Loucy (cell line): ENCODE results near the gene SMOC2.

Source experiments
- H2AFZ ChIP-seq: fragments of 200-600 bp; sonication (generic); 2 replicates; pipeline ENCODE4 v1.6.0; 2016; ENCODE audit warnings: antibody characterized with exemption, mild to moderate bottlenecking, low read length, moderate library complexity
- H3F3A ChIP-seq: fragments of 200-600 bp; 2 replicates; pipeline ENCODE4 v1.6.0; 2016; ENCODE audit warnings: antibody characterized with exemption, low read depth, mild to moderate bottlenecking
- H3K27me3 ChIP-seq: fragments of 200-600 bp; sonication (generic); 2 replicates; pipeline ENCODE4 v1.6.1; 2014; ENCODE audit warnings: low read length, mild to moderate bottlenecking; ENCODE audit not compliant: insufficient read depth, poor library complexity, severe bottlenecking
- H3K36me3 ChIP-seq: fragments of 200-600 bp; sonication (generic); 2 replicates; pipeline ENCODE4 v1.6.1; 2016; ENCODE audit warnings: low read length; ENCODE audit not compliant: insufficient read depth
- H3K4me1 ChIP-seq: fragments of 200-600 bp; sonication (generic); 2 replicates; pipeline ENCODE4 v1.5.1; 2014; ENCODE audit warnings: low read length, mild to moderate bottlenecking; ENCODE audit not compliant: insufficient read depth, poor library complexity, severe bottlenecking
- H3K4me2 ChIP-seq: fragments of 200-600 bp; sonication (generic); 2 replicates; pipeline ENCODE4 v1.6.0; 2014; ENCODE audit warnings: antibody characterized with exemption, low read length, low read depth, mild to moderate bottlenecking; ENCODE audit not compliant: poor library complexity, severe bottlenecking
- H3K4me3 ChIP-seq: fragments of 200-600 bp; sonication (generic); 2 replicates; pipeline ENCODE4 v1.5.1; 2014; ENCODE audit warnings: low read length, mild to moderate bottlenecking, mixed read lengths; ENCODE audit not compliant: poor library complexity, severe bottlenecking
- H3K79me2 ChIP-seq: fragments of 200-600 bp; sonication (generic); 2 replicates; pipeline ENCODE4 v1.6.1; 2014; ENCODE audit warnings: low read length; ENCODE audit not compliant: insufficient read depth
- H3K9ac ChIP-seq: fragments of 200-600 bp; sonication (generic); 2 replicates; pipeline ENCODE4 v1.6.0; 2014; ENCODE audit warnings: mild to moderate bottlenecking, low read depth, low read length, moderate library complexity; ENCODE audit not compliant: poor library complexity, severe bottlenecking
- H3K9me2 ChIP-seq: fragments of 200-600 bp; sonication (generic); replicated peaks from 2 replicates; pipeline ENCODE4 v1.6.1; 2016; ENCODE audit warnings: low read depth, low read length, mixed read lengths
- H3K9me3 ChIP-seq: fragments of 200-600 bp; sonication (generic); 2 replicates; pipeline ENCODE4 v1.6.1; 2014; ENCODE audit warnings: mild to moderate bottlenecking, antibody characterized with exemption, low read length, low read depth; ENCODE audit not compliant: insufficient read depth
- H4K20me1 ChIP-seq: fragments of 200-600 bp; sonication (generic); 2 replicates; pipeline ENCODE4 v1.6.0; 2014; ENCODE audit warnings: antibody characterized with exemption, low read length, mild to moderate bottlenecking; ENCODE audit not compliant: insufficient read depth, poor library complexity, severe bottlenecking
- CTCF ChIP-seq: fragments of 200-600 bp; sonication (generic); conservative IDR thresholded peaks from 2 replicates; pipeline ENCODE4 v1.5.1; 2014; ENCODE audit warnings: mild to moderate bottlenecking, antibody characterized with exemption, low read length
- EZH2phosphoT487 ChIP-seq: fragments of 200-600 bp; IDR thresholded peaks from 2 replicates; pipeline ENCODE4 v1.6.1; 2018; ENCODE audit warnings: antibody characterized with exemption, mild to moderate bottlenecking, moderate library complexity, borderline replicate concordance

SMOC2 gene

DNA sequence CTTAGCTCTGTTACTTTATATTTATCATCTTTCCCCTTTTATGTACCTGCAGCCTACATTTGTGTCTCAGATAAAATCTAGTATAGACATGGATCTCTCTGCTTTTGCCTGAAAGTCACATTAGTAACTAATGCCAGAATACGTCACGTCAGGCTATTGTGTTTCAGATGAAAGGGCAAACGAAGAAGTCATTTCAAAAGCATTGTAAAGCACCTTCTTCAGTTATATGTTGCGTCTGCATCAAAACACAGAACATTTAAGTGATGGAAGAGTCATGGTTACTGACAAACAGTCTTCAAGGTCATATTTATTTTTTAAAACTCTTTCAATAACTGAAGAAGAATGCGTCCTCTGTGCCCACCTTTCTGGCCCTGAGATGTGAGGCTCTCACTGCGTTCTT, 119.1 kb downstream of the SMOC2 start:
- Histone ChIP-seq H3K79me2 (no peaks in the 10 kb centered on the region), H2AFZ (no peak overlapping the region), H3K4me2 (no peak overlapping the region), H3K4me3 (no peak overlapping the region), H3K4me1 (no peaks in the 10 kb centered on the region), H3K9ac (no peak overlapping the region), H3K27me3 (no peaks in the 10 kb centered on the region), H3K9me3 (peaks cover 6% of the 10 kb centered on the region; the same call in 1 of the 2 replicates), H3K9me2 (no peaks in the 10 kb centered on the region), H3K36me3 (no peaks in the 10 kb centered on the region), H4K20me1 (no peaks in the 10 kb centered on the region), H3F3A (no peaks in the 10 kb centered on the region)
- TF ChIP-seq CTCF (no peak), EZH2phosphoT487 (no peak)

DNA sequence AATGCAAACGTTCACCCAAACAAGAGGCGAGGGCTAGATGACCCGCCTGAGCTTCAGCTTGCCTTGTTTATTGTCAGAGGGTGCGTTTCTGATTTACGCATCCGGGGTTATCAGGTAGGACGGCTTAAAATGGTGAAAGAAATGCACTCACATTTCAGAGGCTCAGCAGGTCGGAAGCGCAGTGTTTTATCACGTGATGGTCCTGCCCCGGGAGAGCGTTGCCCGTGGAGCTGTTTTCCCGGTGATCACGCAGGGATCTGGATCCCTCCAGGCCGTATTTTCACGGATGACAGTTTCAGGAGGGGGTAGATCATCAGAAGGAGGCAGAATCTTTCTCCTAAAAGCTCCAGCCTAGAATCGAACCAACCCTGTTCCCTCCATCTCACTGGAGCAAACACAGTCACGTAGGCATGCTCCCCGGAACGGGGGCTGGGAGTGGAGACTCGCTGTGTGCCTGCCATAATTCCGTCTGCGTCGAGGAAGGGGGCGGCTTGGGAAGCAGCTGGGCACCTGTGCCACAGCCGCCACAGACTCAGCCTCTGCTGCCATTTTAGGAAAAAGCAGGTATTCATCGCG, 121.7 kb downstream of the SMOC2 start:
- H3K27me3 ChIP-seq: no peaks in the 10 kb centered on the region

DNA sequence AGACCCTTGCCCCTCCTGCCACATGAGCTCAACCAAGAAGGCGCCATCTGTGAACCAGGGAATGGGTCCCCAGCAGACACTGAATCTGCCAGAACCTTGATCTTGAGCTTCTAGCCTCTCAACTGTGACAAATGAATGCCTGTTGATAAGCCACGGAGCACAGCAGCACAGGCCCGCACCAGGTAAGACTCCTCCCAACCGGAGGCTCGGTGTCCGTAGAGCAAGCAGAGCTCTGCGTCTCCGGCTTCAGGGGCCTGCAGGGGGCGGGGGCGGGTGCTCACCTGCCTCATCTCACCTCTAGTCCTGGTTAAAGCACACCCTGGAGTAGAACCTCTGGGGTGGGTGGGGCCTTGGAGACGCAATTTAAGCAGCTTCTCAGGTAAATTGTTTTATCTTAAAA, 122.7 kb downstream of the SMOC2 start:
- peaks cover 7% of the 10 kb centered on the region; the same call in 1 of the 2 replicates for H3K9me3 ChIP-seq
- no peak overlapping the region for H2AFZ ChIP-seq
- no peaks in the 10 kb centered on the region for H3K36me3 ChIP-seq
- no peak overlapping the region for H3K4me2 ChIP-seq
- no peaks in the 10 kb centered on the region for H3K9me2 ChIP-seq
- no peak for TF ChIP-seq CTCF
- TF ChIP-seq EZH2phosphoT487: no peak
- H3F3A ChIP-seq: no peaks in the 10 kb centered on the region
- no peaks in the 10 kb centered on the region for H3K27me3 ChIP-seq
- H3K79me2 ChIP-seq: no peaks in the 10 kb centered on the region
- no peaks in the 10 kb centered on the region for H3K4me1 ChIP-seq
- no peak overlapping the region for H3K4me3 ChIP-seq
- no peak overlapping the region for H3K9ac ChIP-seq
- H4K20me1 ChIP-seq: no peaks in the 10 kb centered on the region

More for the DNA sequence above, 121.7 kb downstream of the SMOC2 start:
- Histone ChIP-seq H3K4me3 (no peak overlapping the region), H3K36me3 (no peaks in the 10 kb centered on the region), H4K20me1 (no peaks in the 10 kb centered on the region), H3K4me2 (no peak overlapping the region), H3K9ac (no peak overlapping the region), H3F3A (no peaks in the 10 kb centered on the region), H3K4me1 (no peaks in the 10 kb centered on the region), H3K79me2 (no peaks in the 10 kb centered on the region), H3K9me2 (no peaks in the 10 kb centered on the region), H2AFZ (no peak overlapping the region), H3K9me3 (peaks cover 7% of the 10 kb centered on the region; the same call in 1 of the 2 replicates)
- TF ChIP-seq CTCF (no peak), EZH2phosphoT487 (no peak)
